HG03108 (cell line): ENCODE measurements around the gene FOXP2.

Experiments
- ATAC-seq: cut with Tn5 transposase; IDR thresholded peaks from one replicate; pipeline ENCODE4 v1.9.1; 2021; ENCODE audit warnings: moderate library complexity; ENCODE audit not compliant: unreplicated experiment

FOXP2 gene

GRCh38 chr7:114703677-114704076 lies 289.1 kb downstream of the FOXP2 start:
- no peak for ATAC-seq

- ATAC-seq, result no peak
Measured at GRCh38 chr7:114708646-114709045, 294.0 kb downstream of the FOXP2 start.

GRCh38 chr7:114710499-114710898 lies 295.9 kb downstream of the FOXP2 start:
- no peak for ATAC-seq

- ATAC-seq, result no peak
Measured at GRCh38 chr7:114711241-114711640, 296.6 kb downstream of the FOXP2 start.

GRCh38 chr7:114715907-114716306 lies 301.3 kb downstream of the FOXP2 start:
- ATAC-seq, result no peak

- ATAC-seq, result no peak
Measured at GRCh38 chr7:114718861-114719260, 304.2 kb downstream of the FOXP2 start.

- no peak for ATAC-seq
Measured at GRCh38 chr7:114720725-114721124, 306.1 kb downstream of the FOXP2 start.

GRCh38 chr7:114722562-114722961 lies 307.9 kb downstream of the FOXP2 start:
- ATAC-seq, result no peak

GRCh38 chr7:114723308-114723707 lies 308.7 kb downstream of the FOXP2 start:
- ATAC-seq, result no peak

- no peak for ATAC-seq
Measured at GRCh38 chr7:114740095-114740494, 325.5 kb downstream of the FOXP2 start.

- ATAC-seq, result no peak
Measured at GRCh38 chr7:114740941-114741340, 326.3 kb downstream of the FOXP2 start.

GRCh38 chr7:114741911-114742310 lies 327.3 kb downstream of the FOXP2 start:
- no peak for ATAC-seq
